Kidney epithelial cell (primary cell): Measurements from ENCODE around the gene TNFSF10. TPM values are rescaled to one million over a fixed set of nuclear protein-coding genes. Genes with fewer than 3 reads are reported as not detected.
A peak's percentile ranks its signal among the peaks of the same experiment; 100 is the strongest.

Experiments used
- DNase-seq: peaks from one replicate; pipeline ENCODE4 v3.0.0-alpha.2; 2010; ENCODE audit warnings: low read depth
- H3K27me3 ChIP-seq: 2 replicates; pipeline ENCODE4 v1.6.0; 2011; ENCODE audit warnings: low read length; ENCODE audit not compliant: control insufficient read depth, insufficient read depth
- H3K36me3 ChIP-seq: 2 replicates; pipeline ENCODE4 v1.5.1; 2011; ENCODE audit warnings: low read length; ENCODE audit not compliant: control insufficient read depth, insufficient read depth
- H3K4me3 ChIP-seq: 2 replicates; pipeline ENCODE4 v1.5.1; 2011; ENCODE audit warnings: low read depth, mild to moderate bottlenecking, control low read depth, low read length
- CTCF ChIP-seq: IDR thresholded peaks from 2 replicates; pipeline ENCODE4 v1.5.1; 2011; ENCODE audit warnings: mild to moderate bottlenecking, moderate library complexity, low read length, control low read depth, inconsistent platforms; ENCODE audit not compliant: insufficient read depth, poor library complexity, severe bottlenecking
- total RNA-seq: library from RNA; depleted of rRNA; stranded (reverse); fragments of >200 nt; gene quantifications from 2 replicates; pipeline ENCODE4 v1.2.3, GENCODE V29; 2015

The TNFSF10 gene
- total RNA-seq, 1 donor from 2014 or later: 8.6 TPM

- no peak overlapping the region for H3K4me3 ChIP-seq
- TF ChIP-seq CTCF: no peak
- H3K27me3 ChIP-seq: no peaks in the 10 kb centered on the region
- no peaks in the 10 kb centered on the region for H3K36me3 ChIP-seq
- DNase-seq: peak; percentile 93
Measured at GRCh38 chr3:172562871-172563865, 39.9 kb upstream of the TNFSF10 start.

GRCh38 chr3:172561897-172562640 lies 38.8 kb upstream of the TNFSF10 start:
- no peak overlapping the region for H3K4me3 ChIP-seq
- peak; percentile 29 for DNase-seq
- no peak for TF ChIP-seq CTCF

GRCh38 chr3:172560586-172560985 lies 37.4 kb upstream of the TNFSF10 start:
- no peak overlapping the region for H3K4me3 ChIP-seq
- no peaks in the 10 kb centered on the region for H3K36me3 ChIP-seq
- no peak for TF ChIP-seq CTCF
- H3K27me3 ChIP-seq: no peaks in the 10 kb centered on the region
- DNase-seq: no peak

More at GRCh38 chr3:172561897-172562640, 38.8 kb upstream of the TNFSF10 start:
- Histone ChIP-seq H3K36me3 (no peaks in the 10 kb centered on the region), H3K27me3 (no peaks in the 10 kb centered on the region)

GRCh38 chr3:172560026-172560425 lies 36.8 kb upstream of the TNFSF10 start:
- H3K4me3 ChIP-seq: no peak overlapping the region
- DNase-seq: no peak
- H3K27me3 ChIP-seq: no peaks in the 10 kb centered on the region
- H3K36me3 ChIP-seq: no peaks in the 10 kb centered on the region
- no peak for TF ChIP-seq CTCF

GRCh38 chr3:172559020-172559419 lies 35.8 kb upstream of the TNFSF10 start:
- Histone ChIP-seq H3K27me3 (no peaks in the 10 kb centered on the region), H3K36me3 (no peaks in the 10 kb centered on the region), H3K4me3 (no peak overlapping the region)
- TF ChIP-seq CTCF: no peak
- no peak for DNase-seq
